Activated T-helper 9 cell treated with anti-CD3 and anti-CD28 coated beads, Interleukin-2, amount 50 U/mL, for 16 hours (primary cell): ENCODE results near the gene SYT14.
"Not testable (repeated sequence)": the region's sequence is repeated elsewhere in the genome, so short reads cannot be mapped to it uniquely, and the experiment has no call there.

ENCODE experiments used
- DNase-seq: peaks from one replicate; pipeline ENCODE4 v3.0.0-alpha.2; 2020; ENCODE audit warnings: low read depth

Gene SYT14

GRCh38 chr1:210027994-210028393 lies 90.0 kb downstream of the SYT14 start:
- no peak for DNase-seq

- DNase-seq: no peak
Observed at GRCh38 chr1:210031473-210031872, 93.5 kb downstream of the SYT14 start.

GRCh38 chr1:210043058-210043457 lies 105.0 kb downstream of the SYT14 start:
- DNase-seq: no peak

- DNase-seq: no peak
Observed at GRCh38 chr1:210049616-210050015, 111.6 kb downstream of the SYT14 start.

GRCh38 chr1:210050491-210050890 lies 112.5 kb downstream of the SYT14 start:
- not testable (repeated sequence) for DNase-seq

GRCh38 chr1:210053126-210053525 lies 115.1 kb downstream of the SYT14 start:
- no peak for DNase-seq

- no peak for DNase-seq
Observed at GRCh38 chr1:210057593-210057992, 119.6 kb downstream of the SYT14 start.

GRCh38 chr1:210061992-210062391 lies 124.0 kb downstream of the SYT14 start:
- DNase-seq: no peak

GRCh38 chr1:210070531-210070930 lies 132.5 kb downstream of the SYT14 start:
- DNase-seq: no peak

- no peak for DNase-seq
Observed at GRCh38 chr1:210072129-210072528, 134.1 kb downstream of the SYT14 start.

- DNase-seq: no peak
Observed at GRCh38 chr1:210072896-210073504, 135.0 kb downstream of the SYT14 start.

- DNase-seq: no peak
Observed at GRCh38 chr1:210074904-210075303, 136.9 kb downstream of the SYT14 start.

GRCh38 chr1:210076620-210077019 lies 138.6 kb downstream of the SYT14 start:
- DNase-seq: no peak

- DNase-seq: no peak
Observed at GRCh38 chr1:210081494-210081893, 143.5 kb downstream of the SYT14 start.

GRCh38 chr1:210085359-210085758 lies 147.3 kb downstream of the SYT14 start:
- DNase-seq: no peak

- no peak for DNase-seq
Observed at GRCh38 chr1:210087058-210087457, 149.0 kb downstream of the SYT14 start.

- DNase-seq: no peak
Observed at GRCh38 chr1:210089855-210090254, 151.8 kb downstream of the SYT14 start.

- no peak for DNase-seq
Observed at GRCh38 chr1:210092366-210092765, 154.3 kb downstream of the SYT14 start.

GRCh38 chr1:210093461-210093860 lies 155.4 kb downstream of the SYT14 start:
- DNase-seq: no peak

GRCh38 chr1:210098356-210098755 lies 160.3 kb downstream of the SYT14 start:
- DNase-seq: no peak

- no peak for DNase-seq
Observed at GRCh38 chr1:210099921-210100320, 161.9 kb downstream of the SYT14 start.

- no peak for DNase-seq
Observed at GRCh38 chr1:210104103-210104502, 166.1 kb downstream of the SYT14 start.

- DNase-seq: not testable (repeated sequence)
Observed at GRCh38 chr1:210112906-210113305, 174.9 kb downstream of the SYT14 start.

GRCh38 chr1:210117198-210117597 lies 179.2 kb downstream of the SYT14 start:
- DNase-seq: no peak
